ENCODE measurements around the gene EPHA6. TPM values are rescaled to one million over a fixed set of nuclear protein-coding genes. Genes with fewer than 3 reads are reported as not detected.

EPHA6 gene
- polyA plus RNA-seq, 3 donors = 0.06 to 1.1 (median 0.10) TPM

- 68 to 82% (median 81%) methylated on average over 5 of the region's 5 CpGs for WGBS, 3 donors
- no peak overlapping the region for H3K27ac ChIP-seq (ENCODE audit: low read depth, low read length)
Observed at GRCh38 chr3:97692389-97692788, 878.0 kb downstream of the EPHA6 start.

- 82 to 83% (median 83%) methylated on average over 2 of the region's 2 CpGs for WGBS, 3 donors
- no peak overlapping the region for H3K27ac ChIP-seq (ENCODE audit: low read depth, low read length)
Observed at GRCh38 chr3:97692831-97693230, 878.4 kb downstream of the EPHA6 start.

- WGBS, 3 donors = 76 to 84% (median 84%) methylated on average over 1 of the region's 1 CpG
Observed at GRCh38 chr3:97694876-97695275, 880.5 kb downstream of the EPHA6 start.

GRCh38 chr3:97698691-97699090 is 884.3 kb downstream of the EPHA6 start:
- H3K27ac ChIP-seq (ENCODE audit: low read depth, low read length) = no peak overlapping the region
- WGBS, 3 donors = 45 to 64% (median 54%) methylated on average over 5 of the region's 5 CpGs

More at GRCh38 chr3:97694876-97695275, 880.5 kb downstream of the EPHA6 start:
- no peak overlapping the region for H3K27ac ChIP-seq (ENCODE audit: low read depth, low read length)

- WGBS, 3 donors = 87 to 98% (median 95%) methylated on average over 2 of the region's 2 CpGs
- H3K27ac ChIP-seq (ENCODE audit: low read depth, low read length) = no peak overlapping the region
Observed at GRCh38 chr3:97699889-97700288, 885.5 kb downstream of the EPHA6 start.

- H3K27ac ChIP-seq (ENCODE audit: low read depth, low read length) = no peak overlapping the region
- 59 to 85% (median 62%) methylated on average over 2 of the region's 2 CpGs for WGBS, 3 donors
Observed at GRCh38 chr3:97705764-97706163, 891.4 kb downstream of the EPHA6 start.

- H3K27ac ChIP-seq (ENCODE audit: low read depth, low read length) = no peak overlapping the region
- 75 to 86% (median 82%) methylated on average over 4 of the region's 4 CpGs for WGBS, 3 donors
Observed at GRCh38 chr3:97706226-97706625, 891.8 kb downstream of the EPHA6 start.

GRCh38 chr3:97711654-97712053 is 897.3 kb downstream of the EPHA6 start:
- no peak overlapping the region for H3K27ac ChIP-seq (ENCODE audit: low read depth, low read length)

- no peak overlapping the region for H3K27ac ChIP-seq (ENCODE audit: low read depth, low read length)
- WGBS, 3 donors = 42 to 44% (median 43%) methylated on average over 3 of the region's 3 CpGs
Observed at GRCh38 chr3:97712919-97713318, 898.5 kb downstream of the EPHA6 start.

GRCh38 chr3:97713634-97714033 is 899.2 kb downstream of the EPHA6 start:
- 75 to 80% (median 79%) methylated on average over 1 of the region's 1 CpG for WGBS, 3 donors
- H3K27ac ChIP-seq (ENCODE audit: low read depth, low read length) = no peak overlapping the region

- H3K27ac ChIP-seq (ENCODE audit: low read depth, low read length) = no peak overlapping the region
- 3 to 4% (median 3%) methylated on average over 7 of the region's 7 CpGs for WGBS, 3 donors
Observed at GRCh38 chr3:97719156-97719821, 904.9 kb downstream of the EPHA6 start.

- H3K27ac ChIP-seq (ENCODE audit: low read depth, low read length) = no peak overlapping the region
- 52 to 64% (median 52%) methylated on average over 2 of the region's 2 CpGs for WGBS, 3 donors
Observed at GRCh38 chr3:97720417-97720816, 906.0 kb downstream of the EPHA6 start.

- WGBS, 3 donors = 67 to 77% (median 67%) methylated on average over 2 of the region's 2 CpGs
- no peak overlapping the region for H3K27ac ChIP-seq (ENCODE audit: low read depth, low read length)
Observed at GRCh38 chr3:97721446-97721845, 907.1 kb downstream of the EPHA6 start.

- no peak overlapping the region for H3K27ac ChIP-seq (ENCODE audit: low read depth, low read length)
- WGBS, 3 donors = 30 to 51% (median 38%) methylated on average over 3 of the region's 3 CpGs
Observed at GRCh38 chr3:97736928-97737327, 922.5 kb downstream of the EPHA6 start.

GRCh38 chr3:97738761-97739160 is 924.4 kb downstream of the EPHA6 start:
- 49 to 72% (median 68%) methylated on average over 1 of the region's 1 CpG for WGBS, 3 donors
- no peak overlapping the region for H3K27ac ChIP-seq (ENCODE audit: low read depth, low read length)

- WGBS, 3 donors = 83 to 85% (median 83%) methylated on average over 3 of the region's 3 CpGs
- H3K27ac ChIP-seq (ENCODE audit: low read depth, low read length) = no peak overlapping the region
Observed at GRCh38 chr3:97742036-97742435, 927.6 kb downstream of the EPHA6 start.

GRCh38 chr3:97744289-97744688 is 929.9 kb downstream of the EPHA6 start:
- WGBS, 3 donors = 45 to 62% (median 60%) methylated on average over 3 of the region's 3 CpGs
- no peak overlapping the region for H3K27ac ChIP-seq (ENCODE audit: low read depth, low read length)

GRCh38 chr3:97763586-97764406 is 949.4 kb downstream of the EPHA6 start:
- no peak overlapping the region for H3K27ac ChIP-seq (ENCODE audit: low read depth, low read length)
- 12 to 28% (median 26%) methylated on average over 22 of the region's 22 CpGs for WGBS, 3 donors

- WGBS, 3 donors = 0 to 1% (median 0%) methylated on average over 46 of the region's 46 CpGs
- H3K27ac ChIP-seq (ENCODE audit: low read depth, low read length) = no peak within 1 kb of the TSS
Observed at GRCh38 chr3:97764407-97765238, 950.2 kb downstream of the EPHA6 start, which contains the start of gene ARL6. ARL6 (plus strand) TSS chr3:97764758; CDS start chr3:97768108, 3,350 bp downstream.

All from adipose tissue (tissue), 3 donors.